GM20000 (cell line): ENCODE measurements around the gene PLET1.
A peak's percentile ranks its signal among the peaks of the same experiment; 100 is the strongest.

Experiments used
- DNase-seq: peaks from one replicate; pipeline ENCODE4 v3.0.0; 2012; ENCODE audit warnings: low spot score
- CTCF ChIP-seq: IDR thresholded peaks from 2 replicates; pipeline ENCODE4 v1.5.1; 2012; ENCODE audit warnings: mild to moderate bottlenecking, control low read depth; ENCODE audit errors: extremely low read depth, missing control alignments

The PLET1 gene

DNA sequence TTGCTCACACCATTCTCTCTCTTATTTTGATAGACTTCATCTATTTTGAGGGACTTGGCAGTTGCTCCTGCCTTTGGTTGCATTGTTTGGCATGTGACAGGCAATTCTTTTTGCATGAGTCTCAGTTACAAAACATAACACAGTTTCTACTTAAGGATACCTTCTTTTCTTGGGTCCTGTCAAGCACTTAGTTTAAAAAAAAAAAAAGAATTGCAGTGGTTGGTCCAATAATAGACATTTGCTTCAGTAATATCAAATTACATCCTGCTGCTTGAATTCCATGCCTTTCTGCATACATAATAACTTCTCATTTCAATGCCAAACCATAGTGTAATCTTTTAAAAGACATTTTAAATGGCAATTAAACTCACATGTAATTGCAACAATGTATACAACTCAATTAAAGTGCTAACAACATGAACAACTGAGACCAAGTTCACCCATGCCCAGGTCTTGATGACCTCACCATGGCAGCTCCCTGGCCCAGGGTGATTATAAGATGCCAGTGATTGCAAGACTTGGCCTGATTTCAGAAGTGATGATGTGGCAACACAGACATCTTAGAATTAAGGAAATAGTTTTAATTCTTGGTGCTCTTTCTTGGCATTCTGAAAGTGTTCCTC is 32.2 kb upstream of the PLET1 start:
- no peak for TF ChIP-seq CTCF
- DNase-seq: no peak

- DNase-seq: no peak
- TF ChIP-seq CTCF: no peak
These were observed 31.5 kb upstream of the PLET1 start for GRCh38 chr11:112292188-112292587.

DNA sequence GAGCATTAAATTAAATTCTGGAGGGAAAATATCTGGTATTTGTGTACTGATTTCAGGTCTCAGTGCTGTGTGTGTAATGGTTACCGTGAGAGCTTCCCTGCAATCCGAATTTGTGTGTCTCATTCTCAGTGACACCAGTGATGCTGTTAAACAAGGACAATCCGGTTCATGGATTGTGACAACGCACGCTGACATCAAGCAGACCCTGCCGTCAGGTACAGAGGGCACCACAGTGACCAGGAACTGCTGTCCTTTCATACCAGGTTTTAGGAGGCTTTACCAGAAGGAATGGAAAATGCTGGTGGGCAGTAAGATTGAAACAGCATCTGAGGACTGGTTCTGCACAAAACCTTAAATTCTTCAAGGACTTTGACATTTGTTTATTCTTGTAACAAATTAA is 30.5 kb upstream of the PLET1 start:
- TF ChIP-seq CTCF: no peak
- DNase-seq: no peak

DNA sequence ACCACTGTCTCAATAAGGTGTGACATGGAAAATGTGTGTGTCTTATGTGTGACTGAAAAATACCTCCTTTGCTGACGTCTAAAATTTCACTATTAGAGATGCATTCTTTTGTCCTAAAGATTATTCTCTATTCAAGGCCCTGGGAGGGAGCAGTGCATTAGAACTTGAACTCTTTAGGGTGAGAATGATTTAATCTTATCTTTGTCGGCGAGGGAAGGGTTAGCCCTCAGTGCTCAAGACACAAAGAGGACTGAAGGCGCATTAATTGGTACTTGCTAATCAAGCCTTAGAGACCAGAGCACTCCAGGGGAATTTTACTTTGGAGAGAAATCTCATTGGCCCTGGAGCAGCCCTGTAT is 29.8 kb upstream of the PLET1 start:
- DNase-seq: no peak

GRCh38 chr11:112289588-112290492 is 29.2 kb upstream of the PLET1 start:
- peak; percentile 90 for TF ChIP-seq CTCF
- peak; percentile 89 for DNase-seq

More for the DNA sequence above, 29.8 kb upstream of the PLET1 start:
- TF ChIP-seq CTCF: no peak

GRCh38 chr11:112288021-112288420 is 27.4 kb upstream of the PLET1 start:
- TF ChIP-seq CTCF: no peak
- no peak for DNase-seq

DNA sequence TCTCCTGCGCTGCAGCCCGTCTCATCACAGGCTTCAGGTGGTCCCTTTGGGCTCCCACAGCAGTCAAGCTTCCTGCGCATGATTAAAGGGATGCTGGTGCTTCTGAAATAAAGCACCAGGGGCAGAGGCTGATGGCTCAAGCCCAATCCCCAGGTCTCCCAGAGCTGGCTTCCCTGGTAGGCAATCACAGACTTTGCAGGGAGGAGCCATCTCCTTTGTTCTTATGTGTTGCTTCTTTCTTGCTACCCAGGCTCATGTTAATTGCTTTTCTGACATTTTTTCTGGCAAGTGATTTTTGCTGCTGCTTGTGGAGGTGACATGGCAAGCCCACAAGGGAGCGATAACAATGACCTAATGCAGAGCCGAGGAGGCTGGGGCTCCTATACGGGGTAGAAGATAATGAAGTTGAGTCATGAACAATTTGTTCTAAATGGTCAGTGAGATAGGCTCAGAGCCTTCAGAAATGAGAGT is 25.2 kb upstream of the PLET1 start:
- DNase-seq: no peak
- TF ChIP-seq CTCF: no peak
